Stimulated activated CD8-positive, alpha-beta memory T cell treated with anti-CD3 and anti-CD28 coated beads, Interleukin-7, amount 100 ng/mL, for 24 hours (primary cell): ENCODE measurements around the gene WSB1.
"Not testable (repeated sequence)": the region's sequence is repeated elsewhere in the genome, so short reads cannot be mapped to it uniquely, and the experiment has no call there.

Experiments
- DNase-seq: peaks from one replicate; pipeline ENCODE4 v3.0.0-alpha.2; 2020; ENCODE audit warnings: low read depth

The WSB1 gene

GRCh38 chr17:27293898-27294688, at the start of gene WSB1:
Gene WSB1, plus strand, starts transcription at chr17:27294114. Its CDS starts 282 bp downstream, at chr17:27294396.
- peak; percentile 87 for DNase-seq

- DNase-seq = no peak
These were observed 49.3 kb upstream of the WSB1 start for GRCh38 chr17:27244491-27245223.

GRCh38 chr17:27245230-27245696, 48.7 kb upstream of the WSB1 start:
- DNase-seq = no peak

GRCh38 chr17:27246537-27246936, 47.4 kb upstream of the WSB1 start:
- DNase-seq = no peak

GRCh38 chr17:27247071-27247957, 46.6 kb upstream of the WSB1 start:
- DNase-seq = no peak

GRCh38 chr17:27247958-27248342, 46.0 kb upstream of the WSB1 start:
- DNase-seq = no peak

GRCh38 chr17:27250791-27251190, 43.1 kb upstream of the WSB1 start:
- not testable (repeated sequence) for DNase-seq

- not testable (repeated sequence) for DNase-seq
These were observed 39.1 kb upstream of the WSB1 start for GRCh38 chr17:27254802-27255201.

GRCh38 chr17:27256225-27257030, 37.5 kb upstream of the WSB1 start:
- DNase-seq = no peak

GRCh38 chr17:27257031-27257357, 36.9 kb upstream of the WSB1 start:
- no peak for DNase-seq

- no peak for DNase-seq
These were observed 34.6 kb upstream of the WSB1 start for GRCh38 chr17:27259356-27259755.

GRCh38 chr17:27263386-27263785, 30.5 kb upstream of the WSB1 start:
- no peak for DNase-seq

GRCh38 chr17:27264068-27264812, 29.7 kb upstream of the WSB1 start:
- DNase-seq = no peak

- no peak for DNase-seq
These were observed 28.6 kb upstream of the WSB1 start for GRCh38 chr17:27265333-27265732.

- DNase-seq = no peak
These were observed 27.7 kb upstream of the WSB1 start for GRCh38 chr17:27266228-27266627.

- DNase-seq = no peak
These were observed 25.4 kb upstream of the WSB1 start for GRCh38 chr17:27268394-27269085.

- DNase-seq = no peak
These were observed 24.7 kb upstream of the WSB1 start for GRCh38 chr17:27269201-27269600.

- no peak for DNase-seq
These were observed 23.9 kb upstream of the WSB1 start for GRCh38 chr17:27269974-27270373.

- no peak for DNase-seq
These were observed 17.2 kb upstream of the WSB1 start for GRCh38 chr17:27276653-27277156.

- not testable (repeated sequence) for DNase-seq
These were observed 14.8 kb upstream of the WSB1 start for GRCh38 chr17:27279132-27279531.
